Measurements from ENCODE around the gene ALMS1.

GRCh38 chr2:73356097-73356496 is 29.5 kb upstream of the ALMS1 start:
- no peak for TF ChIP-seq EZH2 (IDR thresholded peaks at IDR 0.05; ENCODE audit: borderline replicate concordance, low read depth, low read length, severe bottlenecking)
- TF ChIP-seq CTCF (IDR thresholded peaks at IDR 0.05; ENCODE audit: borderline replicate concordance, extremely low read depth, low read length, poor library complexity, severe bottlenecking) = no peak
